SK-N-SH treated with all-trans-retinoic acid at 6 μM for 48 hours (cell line): ENCODE measurements around the gene CISTR.

Experiments
- ATAC-seq: fragments of 200-7000 bp; cut with Tn5 transposase; 3 replicates; pipeline ENCODE4 v1.9.1; 2020; ENCODE audit warnings: mild to moderate bottlenecking, moderate library complexity
- CREB5 ChIP-seq: fragments of 250-450 bp; sonication (Bioruptor Pico); IDR thresholded peaks from 2 replicates; pipeline ENCODE4 v1.5.1; 2020; ENCODE audit warnings: low read depth, mild to moderate bottlenecking, moderate library complexity
- CSDC2 ChIP-seq: fragments of 250-450 bp; sonication (Bioruptor Pico); IDR thresholded peaks from 2 replicates; pipeline ENCODE4 v1.5.0; 2020; ENCODE audit warnings: mild to moderate bottlenecking, moderate library complexity
- ESRRG ChIP-seq: fragments of 250-450 bp; sonication (Bioruptor Pico); IDR thresholded peaks from 2 replicates; pipeline ENCODE4 v1.6.1; 2021; ENCODE audit warnings: mild to moderate bottlenecking
- GLIS3 ChIP-seq: fragments of 250-450 bp; sonication (Bioruptor Pico); IDR thresholded peaks from 2 replicates; pipeline ENCODE4 v1.5.0; 2020; ENCODE audit warnings: mild to moderate bottlenecking, moderate library complexity
- ISL1 ChIP-seq: fragments of 250-450 bp; sonication (Bioruptor Pico); IDR thresholded peaks from 2 replicates; pipeline ENCODE4 v2.1.2; 2022; ENCODE audit warnings: mild to moderate bottlenecking, moderate library complexity
- POU6F1 ChIP-seq: fragments of 250-450 bp; sonication (Bioruptor Pico); IDR thresholded peaks from 2 replicates; pipeline ENCODE4 v1.8.0; 2021; ENCODE audit warnings: low read depth, mild to moderate bottlenecking, moderate library complexity, borderline replicate concordance
- PPARA ChIP-seq: fragments of 250-450 bp; sonication (Bioruptor Pico); IDR thresholded peaks from 2 replicates; pipeline ENCODE4 v1.5.0; 2020; ENCODE audit warnings: mild to moderate bottlenecking, borderline replicate concordance
- RARB ChIP-seq: fragments of 250-450 bp; sonication (Bioruptor Pico); IDR thresholded peaks from 2 replicates; pipeline ENCODE4 v1.8.0; 2021; ENCODE audit warnings: mild to moderate bottlenecking, moderate library complexity
- SNAI2 ChIP-seq: fragments of 250-450 bp; sonication (Bioruptor Pico); IDR thresholded peaks from 2 replicates; pipeline ENCODE4 v1.5.0; 2020; ENCODE audit warnings: mild to moderate bottlenecking, moderate library complexity
- TOX ChIP-seq: fragments of 250-450 bp; sonication (Bioruptor Pico); IDR thresholded peaks from 2 replicates; pipeline ENCODE4 v1.8.0; 2021; ENCODE audit warnings: mild to moderate bottlenecking, moderate library complexity, borderline replicate concordance
- ZC3H10 ChIP-seq: fragments of 250-450 bp; sonication (Bioruptor Pico); IDR thresholded peaks from 2 replicates; pipeline ENCODE4 v1.5.1; 2021; ENCODE audit warnings: mild to moderate bottlenecking, moderate library complexity
- ZFP3 ChIP-seq: fragments of 250-450 bp; sonication (Bioruptor Pico); IDR thresholded peaks from 2 replicates; pipeline ENCODE4 v1.5.0; 2020; ENCODE audit warnings: mild to moderate bottlenecking, moderate library complexity
- ZFP30 ChIP-seq: fragments of 450-650 bp; formaldehyde crosslinking; IDR thresholded peaks from 2 replicates; pipeline ENCODE4 v1.5.0; 2022; ENCODE audit warnings: mild to moderate bottlenecking, moderate library complexity
- ZNF70 ChIP-seq: fragments of 450-650 bp; formaldehyde crosslinking; IDR thresholded peaks from 2 replicates; pipeline ENCODE4 v1.5.0; 2020; ENCODE audit warnings: mild to moderate bottlenecking, moderate library complexity
- ZNF8 ChIP-seq: fragments of 450-650 bp; formaldehyde crosslinking; IDR thresholded peaks from 2 replicates; pipeline ENCODE4 v1.5.0; 2020; ENCODE audit warnings: mild to moderate bottlenecking, moderate library complexity
- TF ChIP-seq, protein P1 (sequence below): fragments of 250-450 bp; sonication (Bioruptor Pico); IDR thresholded peaks from 2 replicates; pipeline ENCODE4 v1.5.1; 2021; ENCODE audit warnings: mild to moderate bottlenecking, moderate library complexity
- TF ChIP-seq, protein P2 (sequence below): fragments of 250-450 bp; sonication (Bioruptor Pico); IDR thresholded peaks from 2 replicates; pipeline ENCODE4 v1.8.0; 2020; ENCODE audit warnings: mild to moderate bottlenecking, moderate library complexity, borderline replicate concordance
- TF ChIP-seq, protein P3 (sequence below): fragments of 250-450 bp; sonication (Bioruptor Pico); IDR thresholded peaks from 2 replicates; pipeline ENCODE4 v1.5.0; 2020; ENCODE audit warnings: mild to moderate bottlenecking, moderate library complexity

CISTR gene

DNA sequence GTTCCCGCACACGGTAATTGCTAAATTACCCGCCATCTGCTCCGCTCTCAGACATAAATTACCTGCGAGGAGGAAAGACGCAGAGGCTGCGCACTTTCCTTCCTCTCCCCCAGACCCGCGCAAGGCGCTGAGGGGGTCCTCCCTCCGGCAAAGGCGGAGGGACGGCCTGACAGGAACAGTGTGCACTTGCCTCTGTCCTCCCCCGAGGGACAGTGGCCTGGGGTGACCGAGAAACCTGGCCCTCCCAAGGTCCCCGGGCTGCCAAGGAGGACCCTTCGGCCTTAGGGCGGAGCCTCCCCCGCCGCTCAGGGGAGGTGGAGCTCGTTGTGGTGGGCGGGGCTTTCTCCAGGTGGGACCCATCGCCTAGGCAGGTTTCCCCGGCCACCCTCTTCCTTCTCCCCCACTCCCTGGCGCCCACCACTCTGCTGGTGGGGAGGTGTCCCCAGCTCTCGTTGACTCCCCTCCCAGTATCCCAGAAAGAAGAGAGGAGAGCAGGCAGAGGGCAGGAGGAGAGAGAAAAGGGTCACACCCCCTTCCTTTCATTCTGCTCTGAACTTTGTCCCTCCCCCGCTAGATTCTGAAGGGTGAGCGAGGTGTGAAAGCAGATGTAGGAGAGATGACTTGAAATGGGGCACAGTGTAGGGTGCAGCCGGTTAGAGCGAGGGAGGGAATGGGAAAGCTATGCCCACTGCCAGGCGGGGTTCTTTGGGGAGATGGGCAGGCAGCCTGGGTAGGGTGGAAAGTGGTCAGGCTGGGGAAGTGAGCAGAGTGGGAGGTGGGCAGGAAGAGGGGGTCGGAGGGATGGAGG is 13.2 kb downstream of the CISTR start (continued):
- TF ChIP-seq CREB5 (CRISPR knock-in tag) (no peak), ZFP30 (CRISPR knock-in tag) (no peak), PPARA (no peak), RARB (CRISPR knock-in tag) (no peak)

GRCh38 chr12:53737951-53738405 is 13.8 kb downstream of the CISTR start:
- TF ChIP-seq POU6F1 (no peak), GLIS3 (CRISPR knock-in tag) (no peak), ISL1 (no peak), CREB5 (CRISPR knock-in tag) (no peak), ZC3H10 (CRISPR knock-in tag) (no peak), ZNF8 (no peak), TOX (CRISPR knock-in tag) (no peak), CSDC2 (CRISPR knock-in tag) (no peak)
- TF ChIP-seq, protein P1, sequence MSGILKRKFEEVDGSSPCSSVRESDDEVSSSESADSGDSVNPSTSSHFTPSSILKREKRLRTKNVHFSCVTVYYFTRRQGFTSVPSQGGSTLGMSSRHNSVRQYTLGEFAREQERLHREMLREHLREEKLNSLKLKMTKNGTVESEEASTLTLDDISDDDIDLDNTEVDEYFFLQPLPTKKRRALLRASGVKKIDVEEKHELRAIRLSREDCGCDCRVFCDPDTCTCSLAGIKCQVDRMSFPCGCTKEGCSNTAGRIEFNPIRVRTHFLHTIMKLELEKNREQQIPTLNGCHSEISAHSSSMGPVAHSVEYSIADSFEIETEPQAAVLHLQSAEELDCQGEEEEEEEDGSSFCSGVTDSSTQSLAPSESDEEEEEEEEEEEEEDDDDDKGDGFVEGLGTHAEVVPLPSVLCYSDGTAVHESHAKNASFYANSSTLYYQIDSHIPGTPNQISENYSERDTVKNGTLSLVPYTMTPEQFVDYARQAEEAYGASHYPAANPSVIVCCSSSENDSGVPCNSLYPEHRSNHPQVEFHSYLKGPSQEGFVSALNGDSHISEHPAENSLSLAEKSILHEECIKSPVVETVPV (CRISPR knock-in tag) = no peak
- TF ChIP-seq, protein P2, sequence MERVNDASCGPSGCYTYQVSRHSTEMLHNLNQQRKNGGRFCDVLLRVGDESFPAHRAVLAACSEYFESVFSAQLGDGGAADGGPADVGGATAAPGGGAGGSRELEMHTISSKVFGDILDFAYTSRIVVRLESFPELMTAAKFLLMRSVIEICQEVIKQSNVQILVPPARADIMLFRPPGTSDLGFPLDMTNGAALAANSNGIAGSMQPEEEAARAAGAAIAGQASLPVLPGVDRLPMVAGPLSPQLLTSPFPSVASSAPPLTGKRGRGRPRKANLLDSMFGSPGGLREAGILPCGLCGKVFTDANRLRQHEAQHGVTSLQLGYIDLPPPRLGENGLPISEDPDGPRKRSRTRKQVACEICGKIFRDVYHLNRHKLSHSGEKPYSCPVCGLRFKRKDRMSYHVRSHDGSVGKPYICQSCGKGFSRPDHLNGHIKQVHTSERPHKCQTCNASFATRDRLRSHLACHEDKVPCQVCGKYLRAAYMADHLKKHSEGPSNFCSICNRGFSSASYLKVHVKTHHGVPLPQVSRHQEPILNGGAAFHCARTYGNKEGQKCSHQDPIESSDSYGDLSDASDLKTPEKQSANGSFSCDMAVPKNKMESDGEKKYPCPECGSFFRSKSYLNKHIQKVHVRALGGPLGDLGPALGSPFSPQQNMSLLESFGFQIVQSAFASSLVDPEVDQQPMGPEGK = no peak
- TF ChIP-seq, protein P3, sequence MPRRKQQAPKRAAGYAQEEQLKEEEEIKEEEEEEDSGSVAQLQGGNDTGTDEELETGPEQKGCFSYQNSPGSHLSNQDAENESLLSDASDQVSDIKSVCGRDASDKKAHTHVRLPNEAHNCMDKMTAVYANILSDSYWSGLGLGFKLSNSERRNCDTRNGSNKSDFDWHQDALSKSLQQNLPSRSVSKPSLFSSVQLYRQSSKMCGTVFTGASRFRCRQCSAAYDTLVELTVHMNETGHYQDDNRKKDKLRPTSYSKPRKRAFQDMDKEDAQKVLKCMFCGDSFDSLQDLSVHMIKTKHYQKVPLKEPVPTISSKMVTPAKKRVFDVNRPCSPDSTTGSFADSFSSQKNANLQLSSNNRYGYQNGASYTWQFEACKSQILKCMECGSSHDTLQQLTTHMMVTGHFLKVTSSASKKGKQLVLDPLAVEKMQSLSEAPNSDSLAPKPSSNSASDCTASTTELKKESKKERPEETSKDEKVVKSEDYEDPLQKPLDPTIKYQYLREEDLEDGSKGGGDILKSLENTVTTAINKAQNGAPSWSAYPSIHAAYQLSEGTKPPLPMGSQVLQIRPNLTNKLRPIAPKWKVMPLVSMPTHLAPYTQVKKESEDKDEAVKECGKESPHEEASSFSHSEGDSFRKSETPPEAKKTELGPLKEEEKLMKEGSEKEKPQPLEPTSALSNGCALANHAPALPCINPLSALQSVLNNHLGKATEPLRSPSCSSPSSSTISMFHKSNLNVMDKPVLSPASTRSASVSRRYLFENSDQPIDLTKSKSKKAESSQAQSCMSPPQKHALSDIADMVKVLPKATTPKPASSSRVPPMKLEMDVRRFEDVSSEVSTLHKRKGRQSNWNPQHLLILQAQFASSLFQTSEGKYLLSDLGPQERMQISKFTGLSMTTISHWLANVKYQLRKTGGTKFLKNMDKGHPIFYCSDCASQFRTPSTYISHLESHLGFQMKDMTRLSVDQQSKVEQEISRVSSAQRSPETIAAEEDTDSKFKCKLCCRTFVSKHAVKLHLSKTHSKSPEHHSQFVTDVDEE = no peak
- no peak for ATAC-seq

GRCh38 chr12:53737093-53737808 is 14.5 kb downstream of the CISTR start:
- ATAC-seq = no peak
- TF ChIP-seq SNAI2 (no peak), RARB (CRISPR knock-in tag) (no peak), POU6F1 (no peak), ESRRG (no peak), ZFP3 (CRISPR knock-in tag) (no peak), TOX (CRISPR knock-in tag) (no peak), ZNF70 (CRISPR knock-in tag) (no peak), PPARA (no peak), ZC3H10 (CRISPR knock-in tag) (no peak)
- TF ChIP-seq, protein P2 = no peak
- TF ChIP-seq, protein P3 = no peak
